Type B pancreatic cell (in vitro differentiated cells): ENCODE results near the gene PIP4K2A. TPM values are rescaled to one million over a fixed set of nuclear protein-coding genes. Genes with fewer than 3 reads are reported as not detected.

Source experiments
- DNase-seq: peaks from one replicate; pipeline ENCODE4 v3.0.0; 2021; ENCODE audit warnings: mixed read lengths; ENCODE audit not compliant: unreplicated experiment; ENCODE audit errors: extremely low spot score
- H3K27ac Mint-ChIP-seq: 2 replicates; pipeline ENCODE4 v1.8.0; 2021; ENCODE audit warnings: mild to moderate bottlenecking, mixed read lengths
- H3K27me3 Mint-ChIP-seq: 2 replicates; pipeline ENCODE4 v1.8.0; 2021; ENCODE audit warnings: mixed read lengths
- H3K36me3 Mint-ChIP-seq: 2 replicates; pipeline ENCODE4 v1.8.0; 2021; ENCODE audit warnings: mixed read lengths
- H3K4me1 Mint-ChIP-seq: one replicate; pipeline ENCODE4 v1.8.0; 2021; ENCODE audit warnings: mixed read lengths; ENCODE audit not compliant: unreplicated experiment
- H3K4me3 Mint-ChIP-seq: 2 replicates; pipeline ENCODE4 v1.8.0; 2021; ENCODE audit warnings: mild to moderate bottlenecking, mixed read lengths
- H3K9me3 Mint-ChIP-seq: 2 replicates; pipeline ENCODE4 v1.8.0; 2021; ENCODE audit warnings: mixed read lengths
- total RNA-seq: library from RNA; stranded (reverse); gene quantifications from 2 replicates; pipeline ENCODE4 v1.2.1, GENCODE V29; 2021; ENCODE audit warnings: low replicate concordance
- TF ChIP-seq, protein P1 (sequence below): fragments of 200-600 bp; sonication (generic); conservative IDR thresholded peaks from 2 replicates; pipeline ENCODE4 v1.5.0; 2021; ENCODE audit warnings: antibody characterized with exemption, mild to moderate bottlenecking

Gene PIP4K2A
- total RNA-seq, 1 donor from 2014 or later: 15.7 TPM

DNA sequence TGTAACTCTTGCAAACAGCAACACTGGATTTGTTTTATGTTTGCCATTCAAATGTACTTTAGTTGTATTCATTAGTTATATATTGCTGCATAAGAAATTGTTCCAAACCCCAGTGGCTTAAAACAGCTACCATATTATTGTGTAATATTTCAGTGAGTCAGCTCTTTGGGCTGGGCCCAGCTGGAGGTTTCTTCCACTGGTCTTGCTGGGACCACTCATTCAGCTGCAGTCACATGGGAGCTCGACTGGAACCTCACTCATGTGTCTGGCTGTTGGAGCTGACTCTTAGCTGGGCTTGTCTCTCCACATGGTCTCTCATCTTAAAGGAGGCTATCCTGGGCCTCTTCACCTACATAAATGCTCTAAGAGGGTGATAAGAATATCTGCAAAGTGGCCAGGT is 23.2 kb upstream of the PIP4K2A start:
- TF ChIP-seq, protein P1, sequence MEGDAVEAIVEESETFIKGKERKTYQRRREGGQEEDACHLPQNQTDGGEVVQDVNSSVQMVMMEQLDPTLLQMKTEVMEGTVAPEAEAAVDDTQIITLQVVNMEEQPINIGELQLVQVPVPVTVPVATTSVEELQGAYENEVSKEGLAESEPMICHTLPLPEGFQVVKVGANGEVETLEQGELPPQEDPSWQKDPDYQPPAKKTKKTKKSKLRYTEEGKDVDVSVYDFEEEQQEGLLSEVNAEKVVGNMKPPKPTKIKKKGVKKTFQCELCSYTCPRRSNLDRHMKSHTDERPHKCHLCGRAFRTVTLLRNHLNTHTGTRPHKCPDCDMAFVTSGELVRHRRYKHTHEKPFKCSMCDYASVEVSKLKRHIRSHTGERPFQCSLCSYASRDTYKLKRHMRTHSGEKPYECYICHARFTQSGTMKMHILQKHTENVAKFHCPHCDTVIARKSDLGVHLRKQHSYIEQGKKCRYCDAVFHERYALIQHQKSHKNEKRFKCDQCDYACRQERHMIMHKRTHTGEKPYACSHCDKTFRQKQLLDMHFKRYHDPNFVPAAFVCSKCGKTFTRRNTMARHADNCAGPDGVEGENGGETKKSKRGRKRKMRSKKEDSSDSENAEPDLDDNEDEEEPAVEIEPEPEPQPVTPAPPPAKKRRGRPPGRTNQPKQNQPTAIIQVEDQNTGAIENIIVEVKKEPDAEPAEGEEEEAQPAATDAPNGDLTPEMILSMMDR: no peak
- H3K9me3 Mint-ChIP-seq: no peaks in the 10 kb centered on the region
- no peak overlapping the region for H3K27ac Mint-ChIP-seq
- H3K36me3 Mint-ChIP-seq: no peaks in the 10 kb centered on the region
- peaks cover 4% of the 10 kb centered on the region for H3K4me1 Mint-ChIP-seq
- H3K4me3 Mint-ChIP-seq: no peak overlapping the region
- H3K27me3 Mint-ChIP-seq: peaks cover 3% of the 10 kb centered on the region
- DNase-seq: no peak

DNA sequence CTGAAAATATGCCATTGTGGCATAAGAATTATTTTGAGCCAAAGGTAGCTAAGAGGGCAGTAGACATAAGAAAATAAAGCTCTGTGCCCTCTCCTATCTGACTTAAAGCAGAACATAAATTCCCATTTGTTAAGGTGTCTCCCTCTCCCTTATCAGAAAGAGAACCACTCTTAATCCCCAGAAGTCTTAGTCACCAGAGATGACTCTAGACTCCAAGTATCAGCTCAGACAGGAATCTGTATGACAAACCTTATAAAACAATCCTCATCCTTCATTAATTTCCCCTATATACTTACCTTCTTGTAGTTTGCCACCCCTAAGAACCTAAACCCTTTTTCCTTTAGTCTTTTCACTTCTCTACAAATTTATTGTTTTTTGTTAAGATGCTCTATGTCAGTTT is 21.8 kb upstream of the PIP4K2A start:
- no peak overlapping the region for H3K27ac Mint-ChIP-seq
- peaks cover 4% of the 10 kb centered on the region for H3K4me1 Mint-ChIP-seq
- TF ChIP-seq, protein P1: no peak
- H3K9me3 Mint-ChIP-seq: no peaks in the 10 kb centered on the region
- H3K4me3 Mint-ChIP-seq: no peak overlapping the region
- no peaks in the 10 kb centered on the region for H3K36me3 Mint-ChIP-seq
- no peak for DNase-seq
- peaks cover 3% of the 10 kb centered on the region for H3K27me3 Mint-ChIP-seq

DNA sequence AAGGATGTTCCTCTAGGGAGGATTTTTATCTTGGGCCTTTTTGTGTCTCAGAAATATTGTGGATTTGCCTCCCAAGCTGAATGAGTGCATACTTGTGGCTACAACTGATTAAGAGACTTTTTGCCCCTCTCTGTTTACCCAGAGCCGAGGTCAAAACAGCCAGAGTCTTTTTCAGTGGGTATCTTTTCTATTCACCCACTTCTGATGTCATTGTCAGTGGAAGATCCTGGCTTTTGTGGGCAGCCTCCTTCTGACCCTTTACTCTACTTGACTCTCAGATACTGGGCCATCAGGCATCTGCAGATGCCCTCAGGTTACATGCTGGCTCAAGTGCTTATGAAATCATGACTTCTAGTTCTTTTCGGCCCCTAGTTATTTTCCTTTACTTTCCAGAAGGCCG is 19.6 kb upstream of the PIP4K2A start:
- H3K4me3 Mint-ChIP-seq: no peak overlapping the region
- no peak overlapping the region for H3K27ac Mint-ChIP-seq
- no peaks in the 10 kb centered on the region for H3K36me3 Mint-ChIP-seq
- no peaks in the 10 kb centered on the region for H3K9me3 Mint-ChIP-seq
- H3K27me3 Mint-ChIP-seq: peaks cover 3% of the 10 kb centered on the region
- TF ChIP-seq, protein P1: no peak
- H3K4me1 Mint-ChIP-seq: peaks cover 4% of the 10 kb centered on the region
- DNase-seq: no peak

DNA sequence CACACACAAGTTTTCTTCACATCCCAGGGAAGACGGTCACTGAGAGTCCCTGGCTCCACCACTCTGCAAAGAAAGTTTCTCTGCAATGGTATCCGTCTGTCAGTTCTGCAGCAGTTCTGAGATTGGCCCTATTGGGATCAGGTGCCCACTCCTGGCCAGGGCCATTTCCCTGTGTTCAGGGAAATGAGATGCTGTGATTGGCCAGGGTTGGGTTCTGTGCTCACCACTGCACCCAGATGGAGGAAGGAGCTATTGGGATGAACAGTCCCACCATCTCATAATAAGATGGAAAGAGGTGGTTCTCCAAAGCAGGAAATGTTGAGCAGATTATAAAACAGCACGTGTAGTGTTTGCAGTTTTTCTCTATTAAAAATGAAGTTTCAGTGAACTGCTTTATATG is 13.3 kb upstream of the PIP4K2A start:
- TF ChIP-seq, protein P1: no peak

DNA sequence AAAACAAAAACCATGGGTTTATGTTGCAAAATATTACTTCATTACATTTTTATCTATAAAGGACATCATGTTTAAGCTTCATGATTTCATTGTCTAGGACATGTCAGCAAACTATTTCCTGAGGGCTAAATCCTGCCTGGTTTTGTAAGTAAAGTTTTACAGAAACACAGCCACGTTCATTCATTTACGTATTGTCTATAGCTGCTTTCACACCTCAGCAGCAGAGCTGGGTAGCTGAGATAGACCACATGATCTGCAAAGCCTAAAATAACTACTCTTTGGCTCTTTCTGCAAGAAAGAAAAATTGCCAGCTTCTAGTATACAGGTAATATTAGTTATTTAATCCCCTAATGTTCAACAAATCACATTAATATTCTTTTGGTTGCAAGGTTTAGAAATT is 12.7 kb upstream of the PIP4K2A start:
- DNase-seq: no peak
- Mint-ChIP-seq H3K4me1 (no peaks in the 10 kb centered on the region), H3K36me3 (no peaks in the 10 kb centered on the region), H3K27ac (no peak overlapping the region), H3K9me3 (no peaks in the 10 kb centered on the region), H3K27me3 (peaks cover 13% of the 10 kb centered on the region), H3K4me3 (no peak overlapping the region)
- TF ChIP-seq, protein P1: no peak

More for the DNA sequence above, 13.3 kb upstream of the PIP4K2A start:
- Mint-ChIP-seq H3K27ac (no peak overlapping the region), H3K4me3 (no peak overlapping the region), H3K4me1 (no peaks in the 10 kb centered on the region), H3K27me3 (peaks cover 13% of the 10 kb centered on the region), H3K9me3 (no peaks in the 10 kb centered on the region), H3K36me3 (no peaks in the 10 kb centered on the region)
- no peak for DNase-seq

DNA sequence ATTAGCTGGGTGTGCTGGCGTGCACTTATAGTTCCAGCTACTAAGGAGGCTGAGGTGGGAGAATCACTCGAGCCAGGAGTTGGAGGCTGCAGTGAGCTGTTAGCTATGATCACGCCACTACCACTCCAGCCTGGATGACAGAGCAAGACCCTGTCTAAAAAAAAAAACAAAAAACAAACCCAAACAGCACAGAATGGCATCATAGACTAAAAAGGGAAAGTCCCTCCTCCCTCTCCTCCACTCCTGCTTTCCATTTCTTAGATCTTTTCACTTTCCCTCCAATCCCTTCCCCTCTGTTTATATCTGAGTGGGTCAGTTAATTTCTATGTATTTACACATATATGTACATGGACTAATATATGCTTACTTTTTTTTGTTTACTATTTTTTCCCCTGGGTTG is 10.4 kb upstream of the PIP4K2A start:
- Mint-ChIP-seq H3K36me3 (no peaks in the 10 kb centered on the region), H3K4me3 (no peak overlapping the region), H3K9me3 (no peaks in the 10 kb centered on the region), H3K27me3 (peaks cover 13% of the 10 kb centered on the region), H3K27ac (no peak overlapping the region), H3K4me1 (no peaks in the 10 kb centered on the region)
- TF ChIP-seq, protein P1: no peak
- no peak for DNase-seq
